K562 (cell line): ENCODE data around the gene BST1. TPM values are rescaled to one million over a fixed set of nuclear protein-coding genes. Genes with fewer than 3 reads are reported as not detected.

Experiments
- ATAC-seq: fragments of 200-7000 bp; cut with Tn5 transposase; 3 replicates; pipeline ENCODE4 v1.9.1; 2020; ENCODE audit warnings: moderate library complexity
- BruUV-seq: library from RNA; stranded (reverse); fragments of 400-500 nt; replicated peaks from 2 replicates; lab custom pipeline; 2021; lab: Mats Ljungman, UMichigan
- CTCF ChIA-PET: fragments of 300-600 bp; formaldehyde crosslinking; extraction: SDS; loops from one replicate; lab custom pipeline; 2021; ENCODE audit warnings: low intra/inter-chr PET ratio; lab: Yijun Ruan, JAX
- POLR2A ChIA-PET: fragments of 300-600, 350-650 bp; sonication (Branson Sonifier 250); formaldehyde crosslinking; extraction: SDS; loops from one replicate; lab custom pipeline; 2021; ENCODE audit warnings: antibody characterized with exemption, inconsistent platforms; lab: Yijun Ruan, JAX
- DNase-seq, 4 experiments: peaks; one replicate each; pipeline versions ENCODE4 v3.0.0 to v3.0.0-alpha.2; 2011 to 2018; ENCODE audit warnings: low spot score in 3 of 4, mixed read lengths in 3 of 4; ENCODE audit errors: extremely low read depth in 1 of 4
- FAIRE-seq: peaks from 2 replicates; lab custom pipeline; 2011; peaks lifted over from hg19 to GRCh38; lab: Jason Lieb, UNC
- H2AFZ ChIP-seq: 2 replicates; pipeline ENCODE4 v1.6.0; 2011; ENCODE audit warnings: low read depth, low read length, control low read depth, inconsistent platforms
- H3K27ac ChIP-seq: fragments of 200-600 bp; 3 replicates; pipeline ENCODE4 v1.8.0; 2011; ENCODE audit warnings: low read depth, mild to moderate bottlenecking, control low read depth, inconsistent platforms, low read length, moderate library complexity, mixed read lengths; ENCODE audit errors: extremely low read depth
- H3K27me3 ChIP-seq, 2 experiments: fragments of 300-600 bp in 1 of 2; 2 replicates in 1 of 2; 3 replicates in 1 of 2; pipeline versions ENCODE4 v1.6.0 to v1.8.0; 2011; ENCODE audit warnings: inconsistent platforms in 2 of 2, low read length in 2 of 2, mild to moderate bottlenecking in 1 of 2, mixed read lengths in 1 of 2, moderate library complexity in 1 of 2; ENCODE audit not compliant: control insufficient read depth in 2 of 2, insufficient read depth in 2 of 2
- H3K36me3 ChIP-seq: fragments of 300-600 bp; 3 replicates; pipeline ENCODE4 v1.8.0; 2011; ENCODE audit warnings: mild to moderate bottlenecking, low read length, inconsistent platforms; ENCODE audit not compliant: control insufficient read depth, insufficient read depth
- H3K4me1 ChIP-seq, 2 experiments: fragments of 200-600 bp in 1 of 2; replicated peaks in 1 of 2; 2 replicates in 1 of 2; 3 replicates in 1 of 2; pipeline versions ENCODE4 v1.5.1 to v1.8.0; 2011; ENCODE audit warnings: inconsistent platforms in 2 of 2, low read length in 2 of 2, mild to moderate bottlenecking in 1 of 2, mixed read lengths in 1 of 2, moderate library complexity in 1 of 2; ENCODE audit not compliant: control insufficient read depth in 2 of 2, insufficient read depth in 2 of 2
- H3K4me2 ChIP-seq: 2 replicates; pipeline ENCODE4 v1.6.1; 2011; ENCODE audit warnings: low read length, control low read depth, inconsistent platforms, mixed read lengths; ENCODE audit not compliant: insufficient read depth
- H3K4me3 ChIP-seq: fragments of 200-600 bp; sonication (generic), shearing (Covaris generic); 2 replicates; pipeline ENCODE4 v1.5.1; 2016; ENCODE audit warnings: control low read depth, inconsistent platforms
- H3K79me2 ChIP-seq: fragments of 200-600 bp; 3 replicates; pipeline ENCODE4 v1.8.0; 2011; ENCODE audit warnings: low read length, inconsistent platforms; ENCODE audit not compliant: control insufficient read depth, insufficient read depth
- H3K9ac ChIP-seq, 2 experiments: 2 replicates each; pipeline versions ENCODE4 v1.6.0 to v1.6.1; 2011; ENCODE audit warnings: low read depth in 2 of 2, low read length in 2 of 2, control low read depth in 1 of 2, inconsistent platforms in 1 of 2, mild to moderate bottlenecking in 1 of 2, mixed read lengths in 1 of 2; ENCODE audit not compliant: insufficient read depth in 1 of 2
- H3K9me1 ChIP-seq: one replicate; pipeline ENCODE4 v1.6.0; 2011; ENCODE audit warnings: inconsistent platforms, mild to moderate bottlenecking, low read length, moderate library complexity; ENCODE audit not compliant: control insufficient read depth, insufficient read depth
- H3K9me3 ChIP-seq: replicated peaks from 2 replicates; pipeline ENCODE4 v1.5.1; 2011; ENCODE audit warnings: low read depth, low read length, inconsistent platforms; ENCODE audit not compliant: control insufficient read depth, insufficient read depth
- H4K20me1 ChIP-seq: replicated peaks from 2 replicates; pipeline ENCODE4 v1.6.1; 2011; ENCODE audit warnings: low read length, inconsistent platforms, mixed read lengths; ENCODE audit not compliant: control insufficient read depth, insufficient read depth
- GTF2B ChIP-seq: IDR thresholded peaks from 2 replicates; pipeline ENCODE4 v1.6.1; 2011; ENCODE audit not compliant: insufficient read length; ENCODE audit errors: extremely low read depth
- KAT7 ChIP-seq: sonication (generic); formaldehyde crosslinking; IDR thresholded peaks from 2 replicates; pipeline ENCODE4 v1.8.0; 2022; ENCODE audit warnings: missing genetic modification reagents, mild to moderate bottlenecking, borderline replicate concordance
- MLLT1 ChIP-seq, 2 experiments: fragments of 450-650 bp; IDR thresholded peaks; 2 replicates each; pipeline ENCODE4 v1.6.1; 2016
- RBM25 ChIP-seq: fragments of 200-400 bp; formaldehyde crosslinking; IDR thresholded peaks from 2 replicates; pipeline ENCODE4 v1.6.1; 2018; ENCODE audit warnings: low read length, low read depth, moderate library complexity; ENCODE audit not compliant: severe bottlenecking
- ZNF146 ChIP-seq: IDR thresholded peaks from one replicate; pipeline ENCODE4 v1.6.1; 2018; ENCODE audit warnings: missing compliant biosample characterization; ENCODE audit not compliant: unreplicated experiment
- ZNF318 ChIP-seq, 2 experiments: fragments of 450-650 bp; IDR thresholded peaks; 2 replicates each; pipeline ENCODE4 v1.6.1; 2016; ENCODE audit warnings: mild to moderate bottlenecking in 2 of 2, borderline replicate concordance in 1 of 2, low read depth in 1 of 2, moderate library complexity in 1 of 2
- WGBS: fragments of 100-300 bp; shearing (Covaris generic); methylation state at CpG from one replicate; pipeline ENCODE4 v1.1.6; 2016; ENCODE audit warnings: low coverage, mixed read lengths; ENCODE audit not compliant: insufficient coverage; ENCODE audit errors: missing lambda C conversion rate; 5-methylcytosine and 5-hydroxymethylcytosine counted together
- in situ Hi-C: fragments of 300-500 bp; cut with MboI; formaldehyde crosslinking; loops from 4 replicates; pipeline ENCODE4 v1.15.0; 2018; ENCODE audit warnings: inconsistent platforms, mixed read lengths
- intact Hi-C: fragments of 100-400 bp; cut with micrococcal nuclease; formaldehyde crosslinking; loops from 2 replicates; pipeline ENCODE4 v1.14.2; 2022
- polyA plus RNA-seq, 8 experiments: library from polyadenylated mRNA; depleted of rRNA in 4 of 8; stranded (reverse) in 5 of 8; unstranded in 3 of 8; fragments of >200 nt; fragmentation: Nextera tagmentation in 2 of 8; fragmentation: Illumina TruSeq in 1 of 8; extraction: Ambion mirVana in 2 of 8; extraction: Trizol in 1 of 8; gene quantifications; 2 replicates each; pipeline versions ENCODE4 v1.2.1 to v1.2.3, GENCODE V29; 2011 to 2014; ENCODE audit warnings: inconsistent platforms in 1 of 8, missing spikeins in 1 of 8
- total RNA-seq, 7 experiments: library from RNA; depleted of rRNA in 6 of 7; stranded (reverse); fragments of >200 nt in 6 of 7; fragmentation: Illumina TruSeq in 2 of 7; extraction: Trizol in 2 of 7; gene quantifications; 2 replicates each; pipeline versions ENCODE4 v1.2.1 to v1.2.3, GENCODE V29; 2011 to 2021; ENCODE audit warnings: low replicate concordance in 1 of 7

The BST1 gene
- total and polyA plus RNA-seq, 9 of the 15 experiments (the other 6 are each of a cell fraction or from before 2014, with no cell fraction given) = 0.04 to 0.38 (median 0.07) TPM; not detected in 6

- ATAC-seq = no peak
- Histone ChIP-seq H3K9ac (no peak overlapping the region), H3K4me1 (no peaks in the 10 kb centered on the region), H2AFZ (no peak overlapping the region), H4K20me1 (no peaks in the 10 kb centered on the region), H3K4me2 (no peak overlapping the region), H3K9me3 (no peaks in the 10 kb centered on the region), H3K36me3 (no peaks in the 10 kb centered on the region), H3K27me3 (peaks cover 0 to 10% of the 10 kb centered on the region in 2 experiments; a peak in 2 of 5 replicates), H3K4me3 (no peak overlapping the region), H3K27ac (no peak overlapping the region), H3K79me2 (no peaks in the 10 kb centered on the region), H3K9me1 (no peaks in the 10 kb centered on the region)
- ChIA-PET POLR2A (no interaction called here), CTCF (no interaction called here)
- FAIRE-seq = no peak
- TF ChIP-seq KAT7 (CRISPR knock-in tag) (no peak), ZNF318 (IDR thresholded peaks at IDR 0.05; ENCODE audit: borderline replicate concordance in 1 of 2, low read depth in 1 of 2) (no peak), ZNF146 (CRISPR knock-in tag) (peak; percentile 77), MLLT1 (IDR thresholded peaks at IDR 0.05) (no peak), GTF2B (no peak), RBM25 (peak; percentile 65)
- no TSS peak for BruUV-seq
- DNase-seq = no peak
- intact Hi-C loops (no loop called here), in situ Hi-C loops (no loop called here)
- 4% methylated on average over 4 of the region's 4 CpGs for WGBS
These were observed 55.4 kb downstream of the BST1 start for GRCh38 chr4:15758294-15758693.
